ENCODE results near the gene CAMTA1.

Gene CAMTA1

GRCh38 chr1:7634546-7635240, 849.4 kb downstream of the CAMTA1 start:
- H3K36me3 ChIP-seq (ENCODE audit: insufficient read depth, low read depth, low read length), result no peaks in the 10 kb centered on the region
- no peak overlapping the region for H3K4me3 ChIP-seq (ENCODE audit: low read length)
- H3K9ac ChIP-seq (ENCODE audit: low read depth, low read length), result no peak overlapping the region
- no peak overlapping the region for H3K27ac ChIP-seq (ENCODE audit: low read length)
- no peaks in the 10 kb centered on the region for H3K27me3 ChIP-seq (ENCODE audit: insufficient read depth, low read length)
- H3K9me3 ChIP-seq (ENCODE audit: insufficient read depth, low read depth, low read length), result no peaks in the 10 kb centered on the region
- H3K4me1 ChIP-seq (ENCODE audit: insufficient read depth, low read length), result no peaks in the 10 kb centered on the region

DNA sequence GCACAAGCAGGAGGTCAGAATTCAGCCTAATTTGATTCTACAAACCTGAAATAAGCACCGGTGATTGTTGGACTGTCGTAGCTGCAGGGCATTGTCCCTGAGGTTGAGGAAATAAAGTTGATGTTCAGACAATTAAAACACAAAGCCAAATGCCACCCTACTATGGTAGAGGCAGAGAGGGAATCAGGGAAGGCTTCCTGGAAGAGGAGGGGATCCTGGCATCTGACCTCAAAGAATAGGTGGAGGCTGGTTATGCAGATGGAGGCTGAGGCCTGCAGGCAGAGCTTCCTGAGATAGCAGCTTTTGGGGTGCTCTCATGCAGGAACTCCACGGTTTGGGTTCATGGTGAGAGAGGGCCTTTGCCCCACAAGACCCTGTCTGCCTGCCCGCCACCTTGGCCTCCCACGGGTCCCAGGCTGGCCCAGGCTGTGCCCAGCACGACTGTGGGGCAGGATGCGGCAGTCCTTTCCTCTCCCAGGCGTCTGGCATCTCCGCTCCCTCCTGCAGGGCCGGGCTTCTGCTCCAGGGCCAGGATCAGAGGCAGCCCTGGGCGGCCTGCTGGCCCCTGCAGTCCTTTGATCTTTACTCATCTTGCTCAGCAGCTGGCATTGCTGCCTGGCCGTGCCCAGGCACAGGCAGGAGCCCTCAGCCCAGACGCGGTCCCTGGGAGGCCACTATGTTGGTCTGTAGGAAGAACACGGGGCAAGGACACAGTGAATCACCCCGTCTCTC, 851.7 kb downstream of the CAMTA1 start:
- Histone ChIP-seq H3K9me3 (ENCODE audit: insufficient read depth, low read depth, low read length) (no peaks in the 10 kb centered on the region), H3K9ac (ENCODE audit: low read depth, low read length) (no peak overlapping the region), H3K36me3 (ENCODE audit: insufficient read depth, low read depth, low read length) (no peaks in the 10 kb centered on the region), H3K4me1 (ENCODE audit: insufficient read depth, low read length) (no peaks in the 10 kb centered on the region), H3K4me3 (ENCODE audit: low read length) (no peak overlapping the region), H3K27ac (ENCODE audit: low read length) (no peak overlapping the region), H3K27me3 (ENCODE audit: insufficient read depth, low read length) (no peaks in the 10 kb centered on the region)

- Histone ChIP-seq H3K36me3 (ENCODE audit: insufficient read depth, low read depth, low read length) (no peaks in the 10 kb centered on the region), H3K9me3 (ENCODE audit: insufficient read depth, low read depth, low read length) (no peaks in the 10 kb centered on the region), H3K27me3 (ENCODE audit: insufficient read depth, low read length) (no peaks in the 10 kb centered on the region), H3K4me1 (ENCODE audit: insufficient read depth, low read length) (peaks cover 2% of the 10 kb centered on the region; the same call in 1 of the 2 replicates), H3K9ac (ENCODE audit: low read depth, low read length) (no peak overlapping the region), H3K27ac (ENCODE audit: low read length) (no peak overlapping the region), H3K4me3 (ENCODE audit: low read length) (no peak overlapping the region)
Measured at GRCh38 chr1:7638078-7638477, 852.8 kb downstream of the CAMTA1 start.

DNA sequence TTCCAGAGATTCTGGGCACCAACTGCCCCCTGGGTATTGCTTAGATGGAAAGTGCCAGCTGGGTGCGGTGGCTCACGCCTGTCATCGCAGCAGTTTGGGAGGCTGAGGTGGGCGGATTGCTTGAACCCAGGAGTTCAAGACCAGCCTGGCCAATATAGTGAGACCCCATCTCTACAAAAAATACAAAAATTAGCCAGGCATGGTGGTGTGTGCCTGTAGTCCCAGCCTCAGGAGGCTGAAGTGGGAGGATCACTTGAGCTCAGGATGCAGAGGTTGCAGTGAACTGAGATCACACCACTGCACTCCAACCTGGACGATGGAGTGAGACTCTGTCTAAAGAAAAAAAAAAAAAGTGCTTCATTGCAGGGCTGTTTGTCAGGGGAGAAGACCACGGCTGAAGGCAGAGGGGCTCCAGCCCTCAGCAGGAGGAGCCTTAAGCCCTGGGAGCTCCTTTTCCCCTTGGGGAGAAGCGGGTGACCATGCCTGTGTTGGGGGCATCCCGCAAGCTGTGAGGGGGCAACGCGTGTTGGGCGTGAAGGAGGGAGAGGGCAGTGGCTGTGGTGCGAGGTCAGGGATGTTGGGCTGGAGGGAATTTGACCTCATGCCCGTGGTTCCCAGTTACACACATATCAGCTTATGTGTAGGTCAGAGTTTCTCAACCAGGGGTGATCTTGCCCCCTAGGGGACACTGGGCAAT, 854.3 kb downstream of the CAMTA1 start:
- no peaks in the 10 kb centered on the region for H3K27me3 ChIP-seq (ENCODE audit: insufficient read depth, low read length)
- no peak overlapping the region for H3K9ac ChIP-seq (ENCODE audit: low read depth, low read length)
- H3K36me3 ChIP-seq (ENCODE audit: insufficient read depth, low read depth, low read length), result no peaks in the 10 kb centered on the region
- H3K4me1 ChIP-seq (ENCODE audit: insufficient read depth, low read length), result peaks cover 9% of the 10 kb centered on the region; the same call in 1 of the 2 replicates
- H3K27ac ChIP-seq (ENCODE audit: low read length), result no peak overlapping the region
- H3K9me3 ChIP-seq (ENCODE audit: insufficient read depth, low read depth, low read length), result no peaks in the 10 kb centered on the region
- no peak overlapping the region for H3K4me3 ChIP-seq (ENCODE audit: low read length)

GRCh38 chr1:7640350-7640749, 855.1 kb downstream of the CAMTA1 start:
- peaks cover 9% of the 10 kb centered on the region; the same call in 1 of the 2 replicates for H3K4me1 ChIP-seq (ENCODE audit: insufficient read depth, low read length)
- no peak overlapping the region for H3K9ac ChIP-seq (ENCODE audit: low read depth, low read length)
- H3K9me3 ChIP-seq (ENCODE audit: insufficient read depth, low read depth, low read length), result no peaks in the 10 kb centered on the region
- no peaks in the 10 kb centered on the region for H3K36me3 ChIP-seq (ENCODE audit: insufficient read depth, low read depth, low read length)
- no peaks in the 10 kb centered on the region for H3K27me3 ChIP-seq (ENCODE audit: insufficient read depth, low read length)
- H3K4me3 ChIP-seq (ENCODE audit: low read length), result no peak overlapping the region
- no peak overlapping the region for H3K27ac ChIP-seq (ENCODE audit: low read length)

DNA sequence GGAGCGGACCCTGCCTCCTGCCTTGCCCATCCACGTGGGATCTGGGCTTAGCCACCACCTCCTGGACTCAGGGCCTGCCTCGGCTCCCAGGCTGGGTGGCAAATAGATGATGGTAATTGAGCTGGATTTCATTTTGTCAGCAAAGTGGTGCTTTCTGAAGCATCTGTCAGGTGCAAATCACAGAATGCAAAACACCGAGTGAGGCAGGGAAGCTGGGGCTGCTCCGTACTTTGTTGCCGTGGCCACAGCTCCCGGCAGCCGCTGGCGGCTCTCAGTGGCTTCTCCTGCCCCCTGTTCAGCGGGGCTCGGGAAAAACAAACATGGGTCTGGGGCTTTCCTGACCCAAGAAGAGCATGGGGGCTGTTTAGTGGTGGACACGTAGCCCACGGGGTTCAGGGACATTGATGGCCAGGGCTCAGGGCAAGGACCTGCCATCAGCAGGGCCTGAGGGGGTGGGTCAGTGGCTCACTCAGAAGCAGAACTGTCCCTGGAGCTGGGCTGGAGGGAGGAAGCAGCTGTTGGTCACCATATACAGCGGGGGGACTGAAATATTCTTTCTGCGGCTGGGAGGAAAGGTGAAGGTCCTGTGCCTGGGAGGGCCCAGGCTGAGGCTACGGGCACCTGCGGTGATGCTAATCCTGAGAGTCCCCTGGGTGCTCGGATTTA, 855.8 kb downstream of the CAMTA1 start:
- no peaks in the 10 kb centered on the region for H3K27me3 ChIP-seq (ENCODE audit: insufficient read depth, low read length)
- no peak overlapping the region for H3K4me3 ChIP-seq (ENCODE audit: low read length)
- no peaks in the 10 kb centered on the region for H3K36me3 ChIP-seq (ENCODE audit: insufficient read depth, low read depth, low read length)
- H3K4me1 ChIP-seq (ENCODE audit: insufficient read depth, low read length), result peaks cover 9% of the 10 kb centered on the region; the same call in 1 of the 2 replicates
- no peak overlapping the region for H3K27ac ChIP-seq (ENCODE audit: low read length)
- H3K9me3 ChIP-seq (ENCODE audit: insufficient read depth, low read depth, low read length), result no peaks in the 10 kb centered on the region
- no peak overlapping the region for H3K9ac ChIP-seq (ENCODE audit: low read depth, low read length)

DNA sequence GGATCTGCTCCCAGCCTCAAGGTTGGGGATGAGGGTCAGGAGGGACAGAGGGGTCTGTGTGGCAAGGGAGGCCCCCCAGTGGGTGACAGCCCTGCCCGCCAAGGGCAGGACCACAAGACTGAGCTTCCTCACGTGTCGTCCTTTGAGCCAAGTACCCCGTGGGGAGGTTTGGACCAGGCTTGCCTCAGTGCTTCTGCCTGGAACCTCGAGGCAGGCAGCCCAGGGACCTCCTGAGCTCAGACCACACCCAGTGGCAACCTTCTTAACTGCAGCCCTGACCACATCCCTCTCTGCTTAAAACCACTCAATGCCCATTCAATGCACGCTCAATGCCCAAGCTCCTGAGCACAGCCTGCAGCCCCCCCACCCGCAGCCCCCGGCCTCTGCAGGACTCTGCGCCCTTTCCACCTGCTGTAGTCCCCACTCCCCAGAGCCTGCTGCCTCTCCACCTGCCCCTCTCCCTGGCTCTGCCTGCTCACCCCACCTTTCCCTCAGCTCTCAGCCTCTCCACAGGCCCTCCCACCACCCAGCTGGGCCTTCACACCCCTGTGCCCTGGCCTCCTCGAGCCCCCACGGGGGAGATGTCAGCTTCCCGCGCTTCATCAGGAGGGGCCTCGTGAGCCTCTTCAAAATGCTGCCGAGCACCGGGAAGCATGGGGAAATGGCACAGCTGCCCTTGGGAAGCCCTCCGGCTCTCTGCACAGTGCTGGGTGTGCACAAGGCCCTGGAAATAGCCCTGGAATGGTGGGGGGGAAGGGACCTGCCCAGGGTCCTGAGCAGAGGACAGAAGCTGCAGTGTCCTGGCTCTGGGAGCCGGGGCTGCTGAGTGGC, 856.5 kb downstream of the CAMTA1 start:
- no peaks in the 10 kb centered on the region for H3K27me3 ChIP-seq (ENCODE audit: insufficient read depth, low read length)
- no peak overlapping the region for H3K27ac ChIP-seq (ENCODE audit: low read length)
- H3K9me3 ChIP-seq (ENCODE audit: insufficient read depth, low read depth, low read length), result no peaks in the 10 kb centered on the region
- H3K4me3 ChIP-seq (ENCODE audit: low read length), result no peak overlapping the region
- no peak overlapping the region for H3K9ac ChIP-seq (ENCODE audit: low read depth, low read length)
- H3K36me3 ChIP-seq (ENCODE audit: insufficient read depth, low read depth, low read length), result no peaks in the 10 kb centered on the region
- H3K4me1 ChIP-seq (ENCODE audit: insufficient read depth, low read length), result peaks cover 9% of the 10 kb centered on the region; the same call in 1 of the 2 replicates

GRCh38 chr1:7642418-7642704, 857.1 kb downstream of the CAMTA1 start:
- H3K27me3 ChIP-seq (ENCODE audit: insufficient read depth, low read length), result no peaks in the 10 kb centered on the region

DNA sequence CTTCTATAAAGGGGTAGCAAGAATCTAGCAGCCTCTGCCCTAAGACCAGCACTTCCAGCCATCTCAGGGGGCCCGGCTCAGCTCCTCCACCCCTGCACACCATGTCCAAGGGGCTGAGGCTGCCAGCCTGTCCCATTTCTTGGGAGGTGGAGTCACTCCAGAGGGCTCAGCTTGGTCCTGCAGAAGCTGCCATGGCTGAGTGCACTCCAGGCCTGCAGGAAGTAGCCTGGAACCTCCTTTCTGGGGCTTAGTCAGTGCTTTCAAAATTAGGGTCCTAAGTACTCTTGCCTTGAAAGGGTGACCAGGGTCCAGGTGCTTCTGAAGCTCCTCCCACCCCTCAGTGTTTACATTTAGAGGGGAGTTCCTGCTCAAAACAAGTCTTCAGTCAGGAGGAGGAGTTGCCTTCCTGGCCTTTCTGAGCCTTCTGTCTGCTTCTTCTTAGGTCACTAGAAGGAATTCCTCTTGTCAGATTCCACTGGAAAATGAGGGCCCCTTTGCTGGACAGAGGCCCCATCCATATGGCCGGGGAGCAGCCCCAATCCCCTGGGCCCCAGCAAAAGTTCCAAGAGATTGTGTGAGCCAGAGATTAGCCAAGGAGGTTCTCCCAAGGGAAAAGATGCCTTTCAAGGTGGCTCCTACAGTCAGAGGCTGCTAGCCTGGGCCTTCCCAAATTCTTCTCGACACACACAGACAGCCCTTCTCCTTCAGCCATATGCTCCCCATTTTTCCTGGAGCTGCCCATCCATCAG, 857.7 kb downstream of the CAMTA1 start:
- H3K36me3 ChIP-seq (ENCODE audit: insufficient read depth, low read depth, low read length), result no peaks in the 10 kb centered on the region
- H3K27ac ChIP-seq (ENCODE audit: low read length), result no peak overlapping the region
- H3K27me3 ChIP-seq (ENCODE audit: insufficient read depth, low read length), result no peaks in the 10 kb centered on the region
- H3K9me3 ChIP-seq (ENCODE audit: insufficient read depth, low read depth, low read length), result no peaks in the 10 kb centered on the region
- H3K4me1 ChIP-seq (ENCODE audit: insufficient read depth, low read length), result peaks cover 9% of the 10 kb centered on the region; the same call in 1 of the 2 replicates
- no peak overlapping the region; the same call in 1 of the 2 replicates for H3K9ac ChIP-seq (ENCODE audit: low read depth, low read length)
- no peak overlapping the region for H3K4me3 ChIP-seq (ENCODE audit: low read length)

More at GRCh38 chr1:7642418-7642704, 857.1 kb downstream of the CAMTA1 start:
- Histone ChIP-seq H3K9me3 (ENCODE audit: insufficient read depth, low read depth, low read length) (no peaks in the 10 kb centered on the region), H3K36me3 (ENCODE audit: insufficient read depth, low read depth, low read length) (no peaks in the 10 kb centered on the region), H3K9ac (ENCODE audit: low read depth, low read length) (no peak overlapping the region), H3K4me1 (ENCODE audit: insufficient read depth, low read length) (peaks cover 9% of the 10 kb centered on the region; the same call in 1 of the 2 replicates), H3K4me3 (ENCODE audit: low read length) (no peak overlapping the region), H3K27ac (ENCODE audit: low read length) (no peak overlapping the region)

DNA sequence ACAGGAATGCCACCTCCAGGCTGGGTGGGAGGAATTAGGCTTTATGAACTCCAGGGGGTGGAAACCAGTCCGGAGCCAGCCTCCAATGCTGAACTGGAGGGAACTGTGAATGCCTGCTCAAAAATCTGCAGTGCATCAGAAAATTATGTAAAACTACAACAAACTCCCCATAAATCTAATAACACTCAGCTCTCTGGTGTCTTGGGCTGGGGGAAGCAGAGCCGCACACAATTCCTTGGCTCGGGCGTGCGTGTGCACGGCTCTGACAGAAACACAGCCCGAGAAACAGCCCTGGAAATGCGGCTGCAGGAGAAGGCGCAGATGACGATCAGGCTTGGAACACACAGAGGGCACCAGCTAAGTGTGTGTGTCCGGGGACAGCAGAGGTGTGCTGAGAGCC, 858.3 kb downstream of the CAMTA1 start:
- no peaks in the 10 kb centered on the region for H3K27me3 ChIP-seq (ENCODE audit: insufficient read depth, low read length)
- H3K9me3 ChIP-seq (ENCODE audit: insufficient read depth, low read depth, low read length), result no peaks in the 10 kb centered on the region
- H3K4me1 ChIP-seq (ENCODE audit: insufficient read depth, low read length), result peaks cover 9% of the 10 kb centered on the region; the same call in 1 of the 2 replicates
- H3K36me3 ChIP-seq (ENCODE audit: insufficient read depth, low read depth, low read length), result no peaks in the 10 kb centered on the region
- H3K4me3 ChIP-seq (ENCODE audit: low read length), result no peak overlapping the region
- H3K27ac ChIP-seq (ENCODE audit: low read length), result no peak overlapping the region
- H3K9ac ChIP-seq (ENCODE audit: low read depth, low read length), result no peak overlapping the region
